Gastrocnemius medialis (tissue), 4 donors: Measurements from ENCODE around the gene LRRC63.

Experiments
- POLR2A ChIP-seq, 2 donors: fragments of 450-650 bp; IDR thresholded peaks; one replicate each; pipeline ENCODE4 v1.6.1; 2017; ENCODE audit warnings: antibody characterized with exemption in 2 of 2, mild to moderate bottlenecking in 2 of 2, moderate library complexity in 2 of 2
- TF ChIP-seq, protein P1 (sequence below), 5 experiments: fragments of 450-650 bp in 3 of 5; fragments of 200-600 bp in 2 of 5; sonication (generic) in 2 of 5; IDR thresholded peaks in 4 of 5; conservative IDR thresholded peaks in 1 of 5; 1 replicate in 4 of 5; 2 replicates in 1 of 5; pipeline ENCODE4 v1.5.1; 2016 to 2019; ENCODE audit warnings: antibody characterized with exemption in 5 of 5, mild to moderate bottlenecking in 3 of 5, moderate library complexity in 3 of 5

- TF ChIP-seq, protein P1, sequence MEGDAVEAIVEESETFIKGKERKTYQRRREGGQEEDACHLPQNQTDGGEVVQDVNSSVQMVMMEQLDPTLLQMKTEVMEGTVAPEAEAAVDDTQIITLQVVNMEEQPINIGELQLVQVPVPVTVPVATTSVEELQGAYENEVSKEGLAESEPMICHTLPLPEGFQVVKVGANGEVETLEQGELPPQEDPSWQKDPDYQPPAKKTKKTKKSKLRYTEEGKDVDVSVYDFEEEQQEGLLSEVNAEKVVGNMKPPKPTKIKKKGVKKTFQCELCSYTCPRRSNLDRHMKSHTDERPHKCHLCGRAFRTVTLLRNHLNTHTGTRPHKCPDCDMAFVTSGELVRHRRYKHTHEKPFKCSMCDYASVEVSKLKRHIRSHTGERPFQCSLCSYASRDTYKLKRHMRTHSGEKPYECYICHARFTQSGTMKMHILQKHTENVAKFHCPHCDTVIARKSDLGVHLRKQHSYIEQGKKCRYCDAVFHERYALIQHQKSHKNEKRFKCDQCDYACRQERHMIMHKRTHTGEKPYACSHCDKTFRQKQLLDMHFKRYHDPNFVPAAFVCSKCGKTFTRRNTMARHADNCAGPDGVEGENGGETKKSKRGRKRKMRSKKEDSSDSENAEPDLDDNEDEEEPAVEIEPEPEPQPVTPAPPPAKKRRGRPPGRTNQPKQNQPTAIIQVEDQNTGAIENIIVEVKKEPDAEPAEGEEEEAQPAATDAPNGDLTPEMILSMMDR (IDR thresholded peaks at IDR 0.05 in 4 of 5, conservative IDR thresholded peaks at IDR 0.05 in 1 of 5) = no peak
- TF ChIP-seq POLR2A (IDR thresholded peaks at IDR 0.05) = no peak
Observed at GRCh38 chr13:46281779-46282178, 70.1 kb downstream of the LRRC63 start.
